Measurements from ENCODE around the gene QSOX1.

Gene QSOX1

GRCh38 chr1:180151508-180151907 is 3.2 kb upstream of the QSOX1 start:
- no peak for DNase-seq (ENCODE audit: low read depth)

- DNase-seq (ENCODE audit: low read depth): no peak
These were observed 2.1 kb upstream of the QSOX1 start for GRCh38 chr1:180152588-180152987.

- DNase-seq (ENCODE audit: low read depth): no peak
These were observed 1.6 kb upstream of the QSOX1 start for GRCh38 chr1:180153032-180153431.

GRCh38 chr1:180154003-180154324 is 705 bp upstream of the QSOX1 start:
- DNase-seq (ENCODE audit: low read depth): no peak

- no peak for DNase-seq (ENCODE audit: low read depth)
These were observed 563 bp downstream of the QSOX1 start for GRCh38 chr1:180155182-180155682.

- DNase-seq (ENCODE audit: low read depth): no peak
These were observed 1.5 kb downstream of the QSOX1 start for GRCh38 chr1:180156201-180156600.

- no peak for DNase-seq (ENCODE audit: low read depth)
These were observed 2.0 kb downstream of the QSOX1 start for GRCh38 chr1:180156631-180157091.

- no peak for DNase-seq (ENCODE audit: low read depth)
These were observed 2.4 kb downstream of the QSOX1 start for GRCh38 chr1:180157108-180157507.

GRCh38 chr1:180157576-180158057 is 2.9 kb downstream of the QSOX1 start:
- DNase-seq (ENCODE audit: low read depth): no peak

- DNase-seq (ENCODE audit: low read depth): no peak
These were observed 3.8 kb downstream of the QSOX1 start for GRCh38 chr1:180158149-180159147.

GRCh38 chr1:180160357-180160756 is 5.7 kb downstream of the QSOX1 start:
- DNase-seq (ENCODE audit: low read depth): no peak

GRCh38 chr1:180163041-180163440 is 8.4 kb downstream of the QSOX1 start:
- DNase-seq (ENCODE audit: low read depth): no peak

- DNase-seq (ENCODE audit: low read depth): no peak
These were observed 10.4 kb downstream of the QSOX1 start for GRCh38 chr1:180165096-180165495.

GRCh38 chr1:180165509-180166435 is 11.1 kb downstream of the QSOX1 start:
- no peak for DNase-seq (ENCODE audit: low read depth)

- no peak for DNase-seq (ENCODE audit: low read depth)
These were observed 11.7 kb downstream of the QSOX1 start for GRCh38 chr1:180166436-180166800.

- no peak for DNase-seq (ENCODE audit: low read depth)
These were observed 12.5 kb downstream of the QSOX1 start for GRCh38 chr1:180167021-180167701.

GRCh38 chr1:180167721-180168467 is 13.2 kb downstream of the QSOX1 start:
- DNase-seq (ENCODE audit: low read depth): no peak

- DNase-seq (ENCODE audit: low read depth): no peak
These were observed 14.3 kb downstream of the QSOX1 start for GRCh38 chr1:180168786-180169639.

GRCh38 chr1:180169640-180170195 is 15.0 kb downstream of the QSOX1 start:
- DNase-seq (ENCODE audit: low read depth): no peak
